IPS DF 6.9 (cell line): ENCODE data around the gene KCNQ4.
A peak's percentile ranks its signal among the peaks of the same experiment; 100 is the strongest.

Source experiments
- DNase-seq: peaks from one replicate; pipeline ENCODE4 v3.0.0-alpha.2; 2013; ENCODE audit warnings: low read depth, low spot score
- H3K27ac ChIP-seq: one replicate; pipeline ENCODE4 v1.5.1; 2013; ENCODE audit warnings: low read length, control low read depth
- H3K27me3 ChIP-seq: 2 replicates; pipeline ENCODE4 v1.6.1; 2013; ENCODE audit warnings: mild to moderate bottlenecking, low read length; ENCODE audit not compliant: control insufficient read depth, insufficient read depth
- H3K36me3 ChIP-seq: 2 replicates; pipeline ENCODE4 v1.6.1; 2013; ENCODE audit warnings: low read length; ENCODE audit not compliant: control insufficient read depth, insufficient read depth
- H3K4me1 ChIP-seq: 2 replicates; pipeline ENCODE4 v1.6.1; 2013; ENCODE audit warnings: low read length; ENCODE audit not compliant: control insufficient read depth, insufficient read depth
- H3K4me3 ChIP-seq: 2 replicates; pipeline ENCODE4 v1.5.1; 2013; ENCODE audit warnings: mild to moderate bottlenecking, low read length
- H3K9me3 ChIP-seq: 2 replicates; pipeline ENCODE4 v1.6.1; 2013; ENCODE audit warnings: low read length, inconsistent platforms; ENCODE audit not compliant: control insufficient read depth, insufficient read depth
- WGBS: extraction: QIAGEN DNeasy Blood & Tissue Kit; methylation state at CpG from one replicate; pipeline ENCODE4 v1.1.7; 2013; ENCODE audit warnings: mixed read lengths, missing lambda C conversion rate; ENCODE audit not compliant: insufficient read length, insufficient coverage; 5-methylcytosine and 5-hydroxymethylcytosine counted together

The KCNQ4 gene

DNA sequence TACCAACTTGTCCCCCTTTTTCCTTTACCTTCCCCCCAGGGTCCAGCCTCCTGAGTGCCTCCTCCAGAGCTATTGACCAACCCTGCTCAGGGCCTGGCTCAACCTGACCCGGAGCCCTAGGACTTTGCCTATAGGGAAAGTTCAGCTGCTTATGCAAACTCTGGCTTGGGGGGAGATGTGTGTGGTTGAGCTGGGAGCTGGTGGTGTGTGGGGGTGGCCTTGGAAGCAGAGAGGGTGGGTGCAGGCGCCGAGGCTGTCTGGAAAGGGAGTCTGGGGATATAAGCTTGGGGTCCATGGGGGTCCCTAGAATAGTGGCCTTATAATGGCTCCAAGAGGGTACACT, 14.1 kb downstream of the KCNQ4 start:
- H3K9me3 ChIP-seq, result no peaks in the 10 kb centered on the region
- no peak overlapping the region for H3K4me3 ChIP-seq
- H3K27ac ChIP-seq, result no peak overlapping the region
- no peaks in the 10 kb centered on the region for H3K36me3 ChIP-seq
- H3K4me1 ChIP-seq, result no peaks in the 10 kb centered on the region; the same call in 1 of the 2 replicates
- no peak for DNase-seq
- no CpG with 5 or more reads among the region's 3 CpGs for whole genome bisulfite sequencing
- no peaks in the 10 kb centered on the region for H3K27me3 ChIP-seq

DNA sequence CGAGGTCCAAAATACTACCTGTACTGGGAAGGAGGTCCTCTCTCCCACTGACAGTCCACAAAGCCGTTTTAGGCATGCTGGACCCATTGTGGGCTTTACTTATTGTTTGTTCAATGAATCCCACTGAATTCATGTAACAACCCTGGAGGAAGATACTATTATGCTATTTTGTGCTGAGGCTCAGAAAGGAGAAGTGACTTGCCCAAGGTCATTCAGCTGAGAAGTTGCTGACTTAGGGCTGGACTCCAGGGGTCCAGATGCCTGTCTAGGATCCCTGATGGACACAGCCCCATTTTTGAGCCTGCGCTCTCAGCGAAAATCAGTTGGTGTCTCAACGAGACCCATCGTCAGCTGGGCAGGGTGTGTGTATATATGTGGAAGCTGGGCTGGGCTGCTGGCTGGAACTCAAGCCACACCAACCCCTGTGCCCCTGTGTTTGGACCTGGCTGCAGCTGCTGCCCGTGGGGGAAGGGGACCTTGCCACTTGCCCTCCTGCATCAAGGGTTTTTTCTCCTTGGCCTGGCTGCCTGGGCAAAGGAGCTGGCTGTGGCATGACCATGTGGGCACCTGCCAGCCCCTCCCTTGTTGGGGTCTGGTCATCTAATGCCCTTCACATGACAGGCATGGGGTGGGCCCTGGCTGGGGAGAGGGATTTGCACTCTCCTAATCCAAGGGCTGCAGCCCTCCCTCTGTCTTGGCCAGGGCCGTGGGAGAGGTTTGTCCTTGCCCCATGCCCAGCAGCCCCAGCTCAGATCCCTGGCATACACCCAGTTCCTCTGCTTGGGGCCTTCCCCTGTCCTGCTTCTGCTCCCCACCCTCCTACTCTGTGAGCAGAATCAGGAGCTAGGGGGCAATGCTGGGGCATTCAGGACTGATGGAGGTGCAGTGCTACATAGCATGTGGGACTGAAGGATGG, 15.0 kb downstream of the KCNQ4 start:
- H3K4me3 ChIP-seq, result no peak overlapping the region
- H3K36me3 ChIP-seq, result no peaks in the 10 kb centered on the region
- DNase-seq, result no peak
- no CpG with 5 or more reads among the region's 8 CpGs for WGBS
- H3K27me3 ChIP-seq, result no peaks in the 10 kb centered on the region
- no peak overlapping the region for H3K27ac ChIP-seq
- peaks cover 1% of the 10 kb centered on the region; the same call in 1 of the 2 replicates for H3K4me1 ChIP-seq
- no peaks in the 10 kb centered on the region for H3K9me3 ChIP-seq

DNA sequence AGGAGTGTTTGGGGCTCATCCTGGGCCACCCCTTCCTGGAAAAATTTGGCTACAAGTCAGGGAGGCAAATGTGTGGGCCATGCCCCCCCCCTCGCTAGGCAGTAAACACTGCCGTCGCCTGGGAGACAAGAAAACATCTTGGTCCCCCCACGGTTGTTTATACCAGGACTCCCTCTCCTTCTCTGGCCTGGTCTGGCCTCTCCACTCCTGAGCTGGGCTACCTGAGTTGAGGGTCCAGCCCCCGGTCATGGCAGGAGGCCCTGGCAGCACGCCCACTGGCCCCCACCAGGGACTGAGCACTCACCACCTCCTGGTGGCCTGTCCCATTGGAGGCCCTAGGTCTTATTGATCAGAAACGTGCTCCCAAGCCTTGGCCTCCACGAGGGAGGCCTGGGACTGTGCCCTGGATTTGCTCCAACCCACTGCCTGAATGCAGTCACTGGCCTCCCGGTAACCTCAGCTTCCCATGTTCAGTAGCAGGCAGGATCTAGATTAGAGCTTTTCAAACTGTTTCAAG, 15.8 kb downstream of the KCNQ4 start:
- Histone ChIP-seq H3K27me3 (no peaks in the 10 kb centered on the region), H3K27ac (no peak overlapping the region), H3K36me3 (no peaks in the 10 kb centered on the region), H3K4me1 (peaks cover 3% of the 10 kb centered on the region; the same call in 1 of the 2 replicates), H3K9me3 (no peaks in the 10 kb centered on the region), H3K4me3 (no peak overlapping the region)
- no CpG with 5 or more reads among the region's 9 CpGs for WGBS
- no peak for DNase-seq

DNA sequence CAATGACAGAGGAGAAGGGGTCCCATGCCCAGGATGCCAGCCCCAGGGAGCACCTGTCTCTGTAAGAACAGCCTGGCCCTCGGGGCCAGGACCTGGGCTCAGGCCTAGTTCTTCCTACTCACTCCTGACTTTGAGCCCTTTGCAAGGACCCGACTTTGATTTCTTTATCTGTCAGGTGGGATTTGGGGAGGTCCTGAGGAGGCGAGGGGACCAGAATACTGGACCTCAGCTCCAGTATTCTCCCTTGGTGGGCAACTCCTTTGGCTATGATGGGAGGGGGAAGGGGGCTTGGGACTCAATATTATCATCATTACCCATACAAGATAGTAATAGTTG, 18.1 kb downstream of the KCNQ4 start:
- Histone ChIP-seq H3K36me3 (no peaks in the 10 kb centered on the region), H3K4me3 (no peak overlapping the region), H3K27me3 (no peaks in the 10 kb centered on the region), H3K27ac (no peak overlapping the region), H3K4me1 (peaks cover 5% of the 10 kb centered on the region; the same call in 1 of the 2 replicates), H3K9me3 (no peaks in the 10 kb centered on the region)
- DNase-seq, result no peak
- WGBS, result no CpG with 5 or more reads among the region's 3 CpGs

DNA sequence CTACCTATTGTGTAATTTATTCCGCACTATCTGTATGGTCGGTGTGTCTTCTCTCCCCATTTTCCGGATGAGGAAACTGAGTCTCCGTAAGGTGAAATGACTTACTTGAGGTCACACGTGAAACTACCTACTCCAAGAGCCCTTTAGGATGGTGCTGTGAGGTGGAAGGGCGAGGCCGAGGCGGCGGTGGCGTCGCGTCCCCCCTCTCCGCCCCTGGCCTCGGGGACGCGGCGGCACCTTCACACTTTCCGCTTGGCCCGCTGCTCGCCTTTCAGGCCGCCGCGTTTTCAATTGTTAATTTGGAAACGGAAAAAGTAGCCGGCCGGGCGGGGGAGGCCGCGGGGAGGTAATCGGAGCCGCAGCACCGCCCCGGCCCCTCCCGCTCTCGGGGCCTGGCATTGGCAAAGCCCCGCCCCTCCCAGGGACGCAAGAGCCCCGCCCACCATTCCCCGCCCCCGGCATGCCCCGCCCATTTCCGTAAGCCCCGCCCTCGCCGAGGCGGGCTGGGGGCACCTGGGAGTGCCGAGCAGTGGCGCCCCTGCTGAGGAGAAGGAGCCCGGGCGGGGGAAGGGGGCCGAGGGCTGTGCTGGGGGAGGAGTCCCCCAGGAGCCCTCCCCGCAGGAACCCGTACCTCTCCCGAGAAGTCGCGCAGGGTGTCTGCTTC, 18.6 kb downstream of the KCNQ4 start:
- no peaks in the 10 kb centered on the region for H3K27me3 ChIP-seq
- H3K4me3 ChIP-seq, result peak overlapping the region; percentile 10; the same call in 1 of the 2 replicates
- no peak overlapping the region for H3K27ac ChIP-seq
- H3K36me3 ChIP-seq, result no peaks in the 10 kb centered on the region
- no peak for DNase-seq
- no CpG with 5 or more reads among the region's 56 CpGs for WGBS
- peaks cover 5% of the 10 kb centered on the region; the same call in 1 of the 2 replicates for H3K4me1 ChIP-seq
- H3K9me3 ChIP-seq, result no peaks in the 10 kb centered on the region

DNA sequence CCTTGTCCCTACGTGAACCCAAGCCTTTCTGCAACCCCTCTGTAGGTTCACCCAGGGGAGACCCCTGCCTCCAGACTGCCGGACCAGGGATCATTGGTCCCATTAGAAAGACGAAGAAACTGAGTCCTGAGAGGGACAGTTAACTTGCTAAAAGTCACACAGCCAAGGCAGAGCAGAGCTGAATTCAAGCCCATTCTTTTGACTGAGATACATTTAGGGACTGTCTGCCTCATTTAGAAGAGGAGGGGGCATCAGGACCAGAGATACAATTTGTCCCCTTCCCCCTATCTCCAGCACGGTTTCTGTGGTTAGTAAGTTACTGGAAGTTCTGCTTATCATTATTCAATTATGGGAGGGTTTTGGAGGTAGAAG, 19.1 kb downstream of the KCNQ4 start:
- Histone ChIP-seq H3K4me1 (peaks cover 5% of the 10 kb centered on the region; the same call in 1 of the 2 replicates), H3K4me3 (peak overlapping the region; percentile 10; the same call in 1 of the 2 replicates), H3K27ac (no peak overlapping the region), H3K27me3 (no peaks in the 10 kb centered on the region), H3K9me3 (no peaks in the 10 kb centered on the region), H3K36me3 (no peaks in the 10 kb centered on the region)
- WGBS, result no CpG with 5 or more reads among the region's 4 CpGs
- no peak for DNase-seq

DNA sequence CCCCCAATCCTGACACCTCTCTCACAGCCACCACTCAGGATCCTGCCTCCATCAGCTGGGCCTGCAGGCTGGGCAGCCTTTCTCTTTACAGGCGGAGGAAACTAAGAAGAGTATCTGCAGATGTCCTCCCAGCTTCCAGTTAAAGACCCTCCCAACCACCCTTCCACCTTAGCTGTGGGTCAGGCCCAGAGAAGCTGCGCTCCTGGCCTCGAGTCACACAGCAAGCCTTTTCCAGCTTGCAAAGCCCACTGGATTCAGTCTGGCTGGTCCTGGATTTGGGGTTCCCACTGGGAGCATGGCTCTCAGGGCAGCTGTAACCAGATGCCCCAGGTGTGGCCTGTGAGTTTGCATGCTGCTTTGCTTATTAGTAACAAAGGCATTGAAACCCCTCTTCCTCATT, 19.9 kb downstream of the KCNQ4 start:
- no peak for DNase-seq
- H3K27ac ChIP-seq, result no peak overlapping the region
- H3K27me3 ChIP-seq, result no peaks in the 10 kb centered on the region
- no peak overlapping the region for H3K4me3 ChIP-seq
- no peaks in the 10 kb centered on the region for H3K36me3 ChIP-seq
- no peaks in the 10 kb centered on the region for H3K9me3 ChIP-seq
- no CpG with 5 or more reads among the region's 3 CpGs for WGBS
- H3K4me1 ChIP-seq, result peaks cover 5% of the 10 kb centered on the region; the same call in 1 of the 2 replicates

DNA sequence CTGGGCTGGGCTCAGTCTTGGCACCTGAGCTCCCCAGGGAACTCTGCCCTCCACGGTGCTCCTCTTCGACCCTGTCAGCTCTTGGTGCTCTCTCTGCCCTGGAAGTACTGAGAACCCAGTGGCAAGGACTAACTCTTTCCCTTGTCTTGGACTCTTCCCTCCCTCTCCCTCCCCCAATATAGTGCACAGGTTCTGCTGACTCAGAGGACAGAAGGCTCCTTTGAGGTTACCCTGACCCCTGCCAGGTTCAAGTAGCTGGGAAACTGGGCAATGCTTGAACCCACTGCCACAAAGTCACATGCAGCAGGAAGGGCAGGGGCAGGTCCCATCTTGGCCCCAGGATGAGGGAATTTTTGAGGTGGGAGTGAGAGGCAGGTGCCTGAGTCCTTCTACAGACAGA, 20.3 kb downstream of the KCNQ4 start:
- Histone ChIP-seq H3K9me3 (no peaks in the 10 kb centered on the region), H3K36me3 (no peaks in the 10 kb centered on the region), H3K4me3 (no peak overlapping the region), H3K4me1 (peaks cover 5% of the 10 kb centered on the region; the same call in 1 of the 2 replicates), H3K27me3 (no peaks in the 10 kb centered on the region), H3K27ac (no peak overlapping the region)
- no peak for DNase-seq
- no CpG with 5 or more reads among the region's 2 CpGs for WGBS

DNA sequence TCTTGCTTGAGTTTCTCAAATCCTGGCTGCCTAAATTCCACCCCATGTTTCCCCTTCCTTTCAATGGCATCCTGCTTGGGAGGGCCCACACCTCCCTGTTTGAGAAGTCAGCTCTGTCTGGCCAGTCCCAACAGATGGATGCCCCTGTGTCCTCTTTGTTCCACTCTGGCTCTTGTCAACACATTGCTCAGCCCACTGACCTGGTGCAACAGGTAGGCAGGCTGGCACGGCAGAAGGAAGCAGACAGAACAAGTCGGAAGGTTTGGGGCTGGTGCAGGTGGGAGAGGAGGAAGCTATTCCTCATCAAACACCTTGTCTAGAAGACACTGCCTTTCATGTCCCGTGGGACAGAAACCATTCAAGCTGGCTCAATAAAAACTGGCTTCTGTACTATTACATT, 22.7 kb downstream of the KCNQ4 start:
- Histone ChIP-seq H3K4me3 (no peak overlapping the region), H3K27ac (no peak overlapping the region), H3K27me3 (no peaks in the 10 kb centered on the region), H3K4me1 (peaks cover 5% of the 10 kb centered on the region; the same call in 1 of the 2 replicates), H3K36me3 (no peaks in the 10 kb centered on the region), H3K9me3 (no peaks in the 10 kb centered on the region)
- no CpG with 5 or more reads among the region's 3 CpGs for WGBS
- no peak for DNase-seq

DNA sequence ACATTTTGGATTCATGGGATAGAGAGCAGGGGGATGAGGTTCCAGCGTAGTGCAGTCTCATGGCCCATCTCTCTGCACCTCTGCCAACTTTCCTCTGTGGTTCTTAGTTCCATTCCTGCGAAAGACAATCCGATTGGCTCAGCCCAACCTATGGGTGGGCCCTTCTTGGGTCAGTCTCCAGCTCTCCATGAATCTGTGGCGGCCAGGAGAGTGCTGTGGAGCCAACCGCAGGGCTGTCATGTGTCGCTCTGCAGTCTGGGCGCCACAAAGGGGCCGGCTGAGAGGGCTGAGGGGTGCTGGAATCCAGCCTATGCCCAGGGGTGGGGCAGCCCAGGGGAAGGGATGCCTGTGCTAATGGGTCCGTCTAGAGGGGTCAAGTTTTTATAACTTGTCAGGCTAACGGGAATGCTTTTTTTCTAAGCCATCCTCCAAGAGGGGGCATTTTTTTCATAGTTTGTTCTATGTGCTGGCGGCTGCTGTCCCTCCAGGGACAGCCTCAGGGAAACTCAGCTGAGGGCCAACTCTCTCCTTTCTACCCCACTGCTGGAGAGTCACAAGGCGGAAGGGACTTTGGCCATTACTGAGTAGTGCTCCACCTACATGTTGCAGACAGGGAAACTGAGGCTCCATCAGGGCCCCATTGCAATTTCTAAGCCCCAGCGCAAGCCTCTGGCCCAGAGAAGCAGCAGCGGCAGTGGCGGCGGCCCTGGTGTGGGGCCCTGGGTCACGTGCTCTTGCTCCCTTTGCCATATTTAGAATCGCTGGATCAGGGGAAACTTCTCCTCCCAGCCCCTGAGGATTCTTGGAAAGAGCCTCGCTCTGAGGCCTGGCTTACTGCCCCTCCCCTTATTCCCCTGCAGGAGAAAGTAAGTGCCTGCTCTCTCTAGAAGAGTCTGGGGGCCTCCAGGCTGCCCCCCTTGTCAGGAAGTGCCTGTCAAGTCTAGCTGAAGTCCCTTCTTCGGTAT, 23.4 kb downstream of the KCNQ4 start:
- H3K27ac ChIP-seq, result no peak overlapping the region
- WGBS, result no CpG with 5 or more reads among the region's 20 CpGs
- no peak overlapping the region for H3K4me3 ChIP-seq
- H3K36me3 ChIP-seq, result no peaks in the 10 kb centered on the region
- no peak for DNase-seq
- H3K27me3 ChIP-seq, result no peaks in the 10 kb centered on the region
- no peaks in the 10 kb centered on the region for H3K9me3 ChIP-seq
- peaks cover 5% of the 10 kb centered on the region; the same call in 1 of the 2 replicates for H3K4me1 ChIP-seq
